SK-N-SH (cell line): ENCODE results near the gene GSG1L. TPM values are rescaled to one million over a fixed set of nuclear protein-coding genes. Genes with fewer than 3 reads are reported as not detected.
A peak's percentile ranks its signal among the peaks of the same experiment; 100 is the strongest.

ENCODE experiments used
- CTCF ChIA-PET: fragments of 300-600, 350-600 bp; formaldehyde crosslinking; extraction: SDS; loops from one replicate; lab custom pipeline; 2021; lab: Yijun Ruan, JAX
- POLR2A ChIA-PET: fragments of 350-600 bp; sonication (Branson Sonifier 250); formaldehyde crosslinking; extraction: SDS; loops from one replicate; lab custom pipeline; 2020; ENCODE audit warnings: antibody characterized with exemption, inconsistent platforms; lab: Yijun Ruan, JAX
- DNase-seq: peaks from one replicate; pipeline ENCODE4 v3.0.0; 2012
- H2AFZ ChIP-seq: fragments of 200-600 bp; sonication (generic); 2 replicates; pipeline ENCODE4 v1.8.1; 2016; ENCODE audit warnings: antibody characterized with exemption, mild to moderate bottlenecking, low read depth
- H3F3A ChIP-seq: fragments of 200-600 bp; sonication (generic); replicated peaks from 2 replicates; pipeline ENCODE3; 2016; ENCODE audit warnings: antibody characterized with exemption, mild to moderate bottlenecking; ENCODE audit not compliant: insufficient read depth
- H3K27ac ChIP-seq, 2 experiments: fragments of 200-500 bp in 1 of 2; fragments of 200-600 bp in 1 of 2; sonication (Bioruptor generic) in 1 of 2; sonication (generic), shearing (Covaris generic) in 1 of 2; 2 replicates each; pipeline versions ENCODE4 v1.5.1 to v1.6.1; 2014 to 2016; ENCODE audit warnings: low read depth in 2 of 2, inconsistent platforms in 1 of 2, low read length in 1 of 2, mild to moderate bottlenecking in 1 of 2, mixed read lengths in 1 of 2
- H3K27me3 ChIP-seq: fragments of 200-600 bp; sonication (generic), shearing (Covaris generic); 2 replicates; pipeline ENCODE4 v1.6.1; 2016; ENCODE audit warnings: mixed run types; ENCODE audit not compliant: insufficient read depth
- H3K36me3 ChIP-seq, 2 experiments: fragments of 200-500 bp in 1 of 2; fragments of 200-600 bp in 1 of 2; sonication (Bioruptor generic) in 1 of 2; sonication (generic) in 1 of 2; replicated peaks in 1 of 2; 2 replicates each; pipeline versions ENCODE3 to v1.5.1; 2014 to 2016; ENCODE audit warnings: low read length in 1 of 2, mild to moderate bottlenecking in 1 of 2; ENCODE audit not compliant: insufficient read depth in 2 of 2, control insufficient read depth in 1 of 2
- H3K4me1 ChIP-seq, 2 experiments: fragments of 200-500 bp in 1 of 2; fragments of 200-600 bp in 1 of 2; sonication (Bioruptor generic) in 1 of 2; sonication (generic), shearing (Covaris generic) in 1 of 2; 2 replicates each; pipeline versions ENCODE4 v1.5.1 to v1.6.1; 2014 to 2016; ENCODE audit warnings: low read depth in 1 of 2, low read length in 1 of 2, mixed run types in 1 of 2; ENCODE audit not compliant: insufficient read depth in 2 of 2, control insufficient read depth in 1 of 2
- H3K4me2 ChIP-seq: fragments of 200-600 bp; sonication (generic), shearing (Covaris generic); 2 replicates; pipeline ENCODE4 v1.6.1; 2017; ENCODE audit warnings: mixed run types
- H3K4me3 ChIP-seq, 2 experiments: fragments of 200-500 bp in 1 of 2; fragments of 200-600 bp in 1 of 2; sonication (Bioruptor generic) in 1 of 2; sonication (generic), shearing (Covaris generic) in 1 of 2; 2 replicates each; pipeline versions ENCODE4 v1.5.1 to v1.8.1; 2014 to 2016; ENCODE audit warnings: low read depth in 2 of 2, inconsistent platforms in 1 of 2, low read length in 1 of 2, mild to moderate bottlenecking in 1 of 2, mixed read lengths in 1 of 2, moderate library complexity in 1 of 2
- H3K79me2 ChIP-seq: fragments of 200-600 bp; sonication (generic); 2 replicates; pipeline ENCODE4 v1.8.1; 2017; ENCODE audit warnings: mild to moderate bottlenecking; ENCODE audit not compliant: insufficient read depth
- H3K9ac ChIP-seq: fragments of 200-600 bp; sonication (generic); 2 replicates; pipeline ENCODE4 v1.6.1; 2017; ENCODE audit warnings: mixed run types
- H3K9me2 ChIP-seq: fragments of 200-600 bp; sonication (generic); 2 replicates; pipeline ENCODE4 v1.6.1; 2017; ENCODE audit warnings: mixed run types
- H3K9me3 ChIP-seq: fragments of 200-600 bp; sonication (generic); 2 replicates; pipeline ENCODE4 v1.6.1; 2017; ENCODE audit warnings: mixed run types, mild to moderate bottlenecking, moderate library complexity
- H4K20me1 ChIP-seq: fragments of 200-600 bp; sonication (generic); 2 replicates; pipeline ENCODE4 v1.6.1; 2017; ENCODE audit warnings: mild to moderate bottlenecking, mixed run types; ENCODE audit not compliant: insufficient read depth
- CHD2 ChIP-seq: fragments of 150-350 bp; IDR thresholded peaks from 2 replicates; pipeline ENCODE4 v1.6.1; 2018; ENCODE audit warnings: low read length; ENCODE audit not compliant: partially characterized antibody
- ELF1 ChIP-seq: IDR thresholded peaks from 2 replicates; pipeline ENCODE4 v1.4.0; 2012
- EP300 ChIP-seq, 2 experiments: IDR thresholded peaks; 2 replicates each; pipeline versions ENCODE4 v1.4.0 to v1.6.1; 2012; ENCODE audit warnings: borderline replicate concordance in 1 of 2, low read depth in 1 of 2, low read length in 1 of 2
- EZH2phosphoT487 ChIP-seq: fragments of 200-600 bp; sonication (generic); IDR thresholded peaks from 2 replicates; pipeline ENCODE4 v1.6.1; 2017; ENCODE audit warnings: low read depth, mixed run types, mild to moderate bottlenecking, antibody characterized with exemption, moderate library complexity, borderline replicate concordance
- FOSL2 ChIP-seq: IDR thresholded peaks from 2 replicates; pipeline ENCODE4 v1.4.0; 2012; ENCODE audit warnings: low read depth, mild to moderate bottlenecking, moderate library complexity, borderline replicate concordance
- IRF3 ChIP-seq: fragments of 150-350 bp; IDR thresholded peaks from 2 replicates; pipeline ENCODE4 v1.6.1; 2016; ENCODE audit warnings: mild to moderate bottlenecking, low read depth, low read length
- MAX ChIP-seq: IDR thresholded peaks from 2 replicates; pipeline ENCODE4 v1.4.0; 2012; ENCODE audit warnings: low read depth
- MXI1 ChIP-seq: IDR thresholded peaks from 2 replicates; pipeline ENCODE4 v1.6.1; 2012; ENCODE audit warnings: mild to moderate bottlenecking, low read depth, low read length, improper control_type of control experiment
- NFIC ChIP-seq: IDR thresholded peaks from 2 replicates; pipeline ENCODE4 v1.4.0; 2012; ENCODE audit warnings: borderline replicate concordance
- PBX3 ChIP-seq: IDR thresholded peaks from 2 replicates; pipeline ENCODE4; 2012
- POLR2AphosphoS5 ChIP-seq: IDR thresholded peaks from 2 replicates; pipeline ENCODE4 v1.6.1; 2012; ENCODE audit warnings: low read depth, low read length
- RFX5 ChIP-seq: IDR thresholded peaks from 2 replicates; pipeline ENCODE4 v1.6.1; 2012; ENCODE audit warnings: mild to moderate bottlenecking, improper control_type of control experiment, low read length
- SIN3A ChIP-seq: IDR thresholded peaks from 2 replicates; pipeline ENCODE4 v1.6.1; 2012; ENCODE audit warnings: low read depth, mild to moderate bottlenecking, low read length, moderate library complexity, borderline replicate concordance
- TCF12 ChIP-seq: IDR thresholded peaks from 2 replicates; pipeline ENCODE4 v1.4.0; 2012
- USF1 ChIP-seq: IDR thresholded peaks from 2 replicates; pipeline ENCODE4 v1.4.0; 2012; ENCODE audit warnings: low read depth, borderline replicate concordance
- ZBTB33 ChIP-seq: IDR thresholded peaks from 2 replicates; pipeline ENCODE4 v1.4.0; 2012; ENCODE audit warnings: low read depth, borderline replicate concordance
- WGBS: methylation state at CpG from one replicate; pipeline ENCODE4 v1.1.6; 2017; ENCODE audit warnings: low lambda C conversion rate; 5-methylcytosine and 5-hydroxymethylcytosine counted together
- polyA plus RNA-seq, 3 experiments: library from polyadenylated mRNA; depleted of rRNA; stranded (reverse); fragments of >200 nt; gene quantifications; 2 replicates each; pipeline ENCODE4 v1.2.3, GENCODE V29; 2012

Gene GSG1L
- polyA plus RNA-seq, 1 of the 3 experiments (the other 2 are of a cell fraction) = not detected

- TF ChIP-seq NFIC (no peak), ZBTB33 (no peak), USF1 (no peak), IRF3 (no peak), EZH2phosphoT487 (no peak)
- no peak overlapping the region for H3K27ac ChIP-seq
- H3K4me2 ChIP-seq = no peak overlapping the region
- 44% methylated on average over 12 of the region's 31 CpGs for WGBS
- no peaks in the 10 kb centered on the region for H3K4me1 ChIP-seq
- no peaks in the 10 kb centered on the region for H3K36me3 ChIP-seq
- H3K79me2 ChIP-seq = no peaks in the 10 kb centered on the region
- H2AFZ ChIP-seq = no peak overlapping the region
- ChIA-PET CTCF (interaction anchor here (0.7 to 14.1 kb wide), 60 partner anchors 8 to 521 kb away, joined by 3 to 172 read pairs (median 6); partner anchors contain the start of genes GSG1L and GTF3C1), POLR2A (no interaction called here)
- H3K9ac ChIP-seq = no peak overlapping the region
- no peaks in the 10 kb centered on the region for H3F3A ChIP-seq
- no peaks in the 10 kb centered on the region for H4K20me1 ChIP-seq
- no peaks in the 10 kb centered on the region for H3K9me3 ChIP-seq
- peak overlapping the region in 1 of 2 experiments; percentile 43; a peak in 1 of 4 replicates for H3K4me3 ChIP-seq
- no peak for DNase-seq
- no peaks in the 10 kb centered on the region for H3K9me2 ChIP-seq
- no peaks in the 10 kb centered on the region; the same call in 1 of the 2 replicates for H3K27me3 ChIP-seq
These were observed 6.7 kb upstream of the GSG1L start for GRCh38 chr16:28069971-28070794.

GRCh38 chr16:28068976-28069375, 5.5 kb upstream of the GSG1L start:
- POLR2A ChIA-PET = no interaction called here
- CTCF ChIA-PET = interaction anchor here (0.9 to 14.1 kb wide), 8 partner anchors 89 to 432 kb away, joined by 3 to 172 read pairs (median 5); no protein-coding TSS in a partner anchor
- TF ChIP-seq POLR2AphosphoS5 (no peak), CHD2 (no peak), TCF12 (no peak), NFIC (no peak), FOSL2 (no peak), EZH2phosphoT487 (no peak), ELF1 (no peak), EP300 (IDR thresholded peaks at IDR 0.05; ENCODE audit: borderline replicate concordance in 1 of 2, low read depth in 1 of 2, low read length in 1 of 2) (no peak), RFX5 (no peak), PBX3 (no peak), USF1 (no peak), SIN3A (no peak), MXI1 (no peak), MAX (no peak), ZBTB33 (no peak)

More at GRCh38 chr16:28068976-28069375, 5.5 kb upstream of the GSG1L start:
- no peak overlapping the region for H2AFZ ChIP-seq
- no peaks in the 10 kb centered on the region for H3K36me3 ChIP-seq
- H3K27me3 ChIP-seq = peaks cover 11% of the 10 kb centered on the region
- H4K20me1 ChIP-seq = no peaks in the 10 kb centered on the region
- H3K27ac ChIP-seq = no peak overlapping the region
- H3F3A ChIP-seq = no peaks in the 10 kb centered on the region
- H3K4me2 ChIP-seq = no peak overlapping the region
- no peaks in the 10 kb centered on the region for H3K9me2 ChIP-seq
- 52% methylated on average over 7 of the region's 7 CpGs for WGBS
- H3K4me3 ChIP-seq = no peak overlapping the region
- DNase-seq = no peak
- H3K79me2 ChIP-seq = no peaks in the 10 kb centered on the region
- H3K9me3 ChIP-seq = no peaks in the 10 kb centered on the region
- H3K9ac ChIP-seq = no peak overlapping the region
- no peaks in the 10 kb centered on the region for H3K4me1 ChIP-seq
